IPS DF 4.7 (cell line): Measurements from ENCODE around the gene MDM4.

Experiments used
- DNase-seq: peaks from one replicate; pipeline ENCODE4 v3.0.0-alpha.2; 2013; ENCODE audit warnings: low spot score; ENCODE audit errors: extremely low read depth

MDM4 gene

GRCh38 chr1:204491655-204492054 is 24.6 kb upstream of the MDM4 start:
- DNase-seq: no peak

- no peak for DNase-seq
These were observed 22.8 kb upstream of the MDM4 start for GRCh38 chr1:204493145-204493983.

GRCh38 chr1:204493984-204494280 is 22.3 kb upstream of the MDM4 start:
- no peak for DNase-seq

GRCh38 chr1:204494281-204495077 is 21.7 kb upstream of the MDM4 start, which contains the start of gene PIK3C2B:
Gene PIK3C2B, minus strand, starts transcription at chr1:204494805. Its CDS starts 25,003 bp downstream, at chr1:204469802.
- no peak for DNase-seq

GRCh38 chr1:204495078-204495753 is 21.0 kb upstream of the MDM4 start:
- no peak for DNase-seq

GRCh38 chr1:204495777-204496176 is 20.4 kb upstream of the MDM4 start:
- no peak for DNase-seq

- DNase-seq: no peak
These were observed 17.2 kb upstream of the MDM4 start for GRCh38 chr1:204498981-204499380.

- DNase-seq: no peak
These were observed 16.4 kb upstream of the MDM4 start for GRCh38 chr1:204499511-204500468.

- no peak for DNase-seq
These were observed 14.0 kb upstream of the MDM4 start for GRCh38 chr1:204502241-204502640.

GRCh38 chr1:204503122-204503912 is 12.9 kb upstream of the MDM4 start:
- DNase-seq: no peak

- DNase-seq: no peak
These were observed 12.2 kb upstream of the MDM4 start for GRCh38 chr1:204503913-204504519.

GRCh38 chr1:204505674-204506200 is 10.5 kb upstream of the MDM4 start:
- DNase-seq: no peak

- DNase-seq: no peak
These were observed 9.8 kb upstream of the MDM4 start for GRCh38 chr1:204506201-204506968.

- no peak for DNase-seq
These were observed 9.3 kb upstream of the MDM4 start for GRCh38 chr1:204506969-204507316.

GRCh38 chr1:204507317-204508105 is 8.7 kb upstream of the MDM4 start:
- no peak for DNase-seq

GRCh38 chr1:204509186-204509635 is 7.0 kb upstream of the MDM4 start:
- no peak for DNase-seq

GRCh38 chr1:204511366-204511765 is 4.8 kb upstream of the MDM4 start:
- DNase-seq: no peak
